Mesendoderm (in vitro differentiated cells): ENCODE measurements around the gene HYKK.

Experiments
- DNase-seq: peaks from one replicate; pipeline ENCODE4 v3.0.0; 2013
- H2AK5ac ChIP-seq: 2 replicates; pipeline ENCODE4 v1.6.1; 2013; ENCODE audit warnings: low read length, inconsistent platforms
- H2BK120ac ChIP-seq: 2 replicates; pipeline ENCODE4 v1.6.1; 2013; ENCODE audit warnings: low read depth, mild to moderate bottlenecking, low read length, moderate library complexity, mixed read lengths
- H2BK15ac ChIP-seq: replicated peaks from 2 replicates; pipeline ENCODE4 v1.6.1; 2013; ENCODE audit warnings: low read depth, mild to moderate bottlenecking, moderate library complexity
- H2BK5ac ChIP-seq: 2 replicates; pipeline ENCODE4 v1.6.1; 2013; ENCODE audit warnings: low read length, inconsistent platforms
- H3K18ac ChIP-seq: 2 replicates; pipeline ENCODE4 v1.6.1; 2013; ENCODE audit warnings: mild to moderate bottlenecking, low read length, mixed read lengths
- H3K23ac ChIP-seq: one replicate; pipeline ENCODE4 v1.6.1; 2013; ENCODE audit warnings: low read length
- H3K27ac ChIP-seq: 2 replicates; pipeline ENCODE4 v1.5.1; 2013; ENCODE audit warnings: low read depth, mild to moderate bottlenecking, inconsistent platforms, low read length, moderate library complexity
- H3K27me3 ChIP-seq: 2 replicates; pipeline ENCODE4 v1.6.1; 2013; ENCODE audit warnings: low read length, control low read depth, mild to moderate bottlenecking, inconsistent platforms; ENCODE audit not compliant: insufficient read depth, poor library complexity
- H3K36me3 ChIP-seq: 2 replicates; pipeline ENCODE4 v1.6.1; 2013; ENCODE audit warnings: low read length, inconsistent platforms; ENCODE audit not compliant: control insufficient read depth, insufficient read depth
- H3K4ac ChIP-seq: one replicate; pipeline ENCODE4 v1.6.1; 2013; ENCODE audit warnings: low read depth, mild to moderate bottlenecking, low read length, moderate library complexity
- H3K4me1 ChIP-seq: 2 replicates; pipeline ENCODE4 v1.6.1; 2013; ENCODE audit warnings: low read depth, low read length, inconsistent platforms; ENCODE audit not compliant: control insufficient read depth
- H3K4me2 ChIP-seq: 2 replicates; pipeline ENCODE4 v1.6.1; 2013; ENCODE audit warnings: low read length
- H3K4me3 ChIP-seq: 2 replicates; pipeline ENCODE4 v1.5.1; 2013; ENCODE audit warnings: mild to moderate bottlenecking, low read length
- H3K56ac ChIP-seq: one replicate; pipeline ENCODE4 v1.6.1; 2013; ENCODE audit warnings: low read length
- H3K79me1 ChIP-seq: 2 replicates; pipeline ENCODE4 v1.6.1; 2013; ENCODE audit warnings: low read length, inconsistent platforms
- H3K79me2 ChIP-seq: 2 replicates; pipeline ENCODE4 v1.6.1; 2013; ENCODE audit warnings: mild to moderate bottlenecking, low read length; ENCODE audit not compliant: control insufficient read depth, insufficient read depth
- H3K9ac ChIP-seq: 2 replicates; pipeline ENCODE4 v1.6.1; 2013; ENCODE audit warnings: low read length, inconsistent platforms
- H4K5ac ChIP-seq: one replicate; pipeline ENCODE4 v1.6.1; 2013; ENCODE audit warnings: low read length
- H4K8ac ChIP-seq: one replicate; pipeline ENCODE4 v1.6.1; 2013; ENCODE audit warnings: low read depth, mild to moderate bottlenecking, control low read depth, low read length, moderate library complexity
- WGBS: extraction: QIAGEN DNeasy Blood & Tissue Kit; methylation state at CpG from one replicate; pipeline ENCODE4 v1.1.7; 2013; ENCODE audit warnings: low lambda C conversion rate, missing lambda C conversion rate; ENCODE audit not compliant: insufficient coverage; ENCODE audit errors: extremely low coverage; 5-methylcytosine and 5-hydroxymethylcytosine counted together

HYKK gene

DNA sequence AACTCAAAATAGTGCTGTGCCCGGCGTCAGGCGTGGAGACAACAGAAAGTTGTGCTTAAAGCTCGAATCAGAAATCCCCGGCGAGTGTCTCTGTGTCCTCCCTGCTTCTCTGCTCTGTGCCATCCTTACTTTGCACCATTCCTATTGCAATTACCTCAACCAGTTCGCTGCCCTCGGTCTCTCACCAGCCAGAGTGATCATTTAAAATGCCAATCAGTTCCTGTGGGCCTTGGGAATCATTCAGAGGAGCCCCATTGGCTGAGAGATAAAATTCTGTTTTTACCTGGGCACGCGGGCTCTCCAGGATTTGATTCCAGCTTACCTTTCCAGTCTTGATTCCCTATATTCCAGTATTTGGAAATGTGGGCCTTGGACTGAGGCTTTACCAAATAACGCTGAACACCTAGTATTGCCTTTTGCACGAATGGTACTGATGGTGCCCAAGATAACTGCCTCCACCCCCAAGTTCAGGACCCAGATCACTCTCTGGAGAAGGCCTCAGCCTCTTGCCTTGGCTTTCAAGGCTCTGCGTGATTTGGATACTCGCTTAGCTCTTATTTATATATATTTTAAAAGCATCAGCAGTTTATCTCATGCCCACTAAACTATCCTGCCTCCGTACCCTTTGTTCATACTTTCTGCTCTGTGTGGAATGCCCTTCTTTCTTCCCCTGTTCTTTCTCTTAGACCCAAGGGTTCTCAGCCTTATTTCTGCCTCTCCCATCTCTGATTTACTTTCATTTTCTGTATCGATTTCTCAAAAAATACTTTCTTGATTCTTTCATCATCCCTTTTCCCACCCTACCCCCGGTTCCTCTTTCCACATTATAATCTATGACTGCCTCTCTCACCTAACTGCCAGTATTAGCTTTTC, 33.7 kb downstream of the HYKK start:
- WGBS = no CpG with 5 or more reads among the region's 17 CpGs
- Histone ChIP-seq H3K4me2 (peak overlapping the region; percentile 97), H2AK5ac (peak overlapping the region; percentile 37), H3K23ac (no peak overlapping the region), H3K27ac (peak overlapping the region; percentile 91), H2BK15ac (no peak overlapping the region), H3K79me2 (peaks cover 17% of the 10 kb centered on the region), H4K8ac (no peak overlapping the region), H3K79me1 (peaks cover 15% of the 10 kb centered on the region), H3K4ac (peak overlapping the region; percentile 38), H2BK5ac (no peak overlapping the region), H3K56ac (peak overlapping the region; percentile 97), H2BK120ac (no peak overlapping the region), H3K18ac (peak overlapping the region; percentile 57), H3K4me3 (peak overlapping the region; percentile 96), H3K4me1 (peaks cover 2% of the 10 kb centered on the region), H3K9ac (peak overlapping the region; percentile 95), H3K36me3 (no peaks in the 10 kb centered on the region), H3K27me3 (no peaks in the 10 kb centered on the region), H4K5ac (no peak overlapping the region)
- peak; percentile 47 for DNase-seq

DNA sequence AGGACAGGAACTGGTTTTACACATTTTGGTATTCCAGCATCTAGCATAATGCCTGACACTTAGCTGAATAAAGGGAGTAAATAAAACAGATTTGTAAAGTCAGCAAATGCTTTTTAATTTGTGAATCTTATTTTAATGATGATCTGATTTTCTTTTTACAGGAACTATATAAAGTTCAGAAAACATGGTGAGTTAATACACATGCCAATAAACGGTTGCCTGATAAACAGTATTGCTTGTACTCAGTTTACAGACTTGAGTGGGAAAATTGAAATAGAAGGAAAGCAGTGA, 34.3 kb downstream of the HYKK start:
- Histone ChIP-seq H3K18ac (no peak overlapping the region), H3K9ac (peak overlapping the region; percentile 95), H4K5ac (no peak overlapping the region), H3K23ac (no peak overlapping the region), H3K27me3 (no peaks in the 10 kb centered on the region), H4K8ac (no peak overlapping the region), H3K4me1 (peaks cover 2% of the 10 kb centered on the region), H3K27ac (no peak overlapping the region), H3K79me2 (peaks cover 17% of the 10 kb centered on the region), H3K79me1 (peaks cover 15% of the 10 kb centered on the region), H2BK15ac (no peak overlapping the region), H3K4me3 (no peak overlapping the region), H2BK120ac (no peak overlapping the region), H3K4ac (no peak overlapping the region), H3K4me2 (peak overlapping the region; percentile 97), H2AK5ac (no peak overlapping the region), H2BK5ac (no peak overlapping the region), H3K56ac (peak overlapping the region; percentile 97), H3K36me3 (no peaks in the 10 kb centered on the region)
- no peak for DNase-seq
- no CpG with 5 or more reads among the region's 1 CpG for WGBS

DNA sequence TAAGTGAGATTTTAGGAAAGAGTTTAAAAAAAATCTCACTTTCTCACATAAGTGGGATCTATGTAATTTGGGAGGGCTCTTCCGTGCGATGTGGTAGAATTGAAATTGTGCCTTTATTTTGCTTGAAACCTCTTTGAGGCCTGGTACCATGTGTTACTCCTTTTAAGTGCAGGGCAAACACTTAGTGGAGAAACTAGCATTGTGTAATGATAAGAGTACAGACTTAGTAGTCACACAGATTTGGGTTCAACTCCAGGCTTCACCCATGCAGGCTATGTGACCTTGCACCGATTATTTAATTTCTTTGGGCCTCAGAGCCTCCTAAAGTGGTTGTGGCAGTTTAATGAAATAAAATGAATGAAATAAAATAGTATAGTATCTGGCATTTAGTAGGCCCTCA, 35.3 kb downstream of the HYKK start:
- Histone ChIP-seq H2AK5ac (no peak overlapping the region), H3K79me2 (peaks cover 17% of the 10 kb centered on the region), H3K18ac (no peak overlapping the region), H3K79me1 (peaks cover 15% of the 10 kb centered on the region), H2BK5ac (no peak overlapping the region), H3K23ac (no peak overlapping the region), H3K4ac (no peak overlapping the region), H3K9ac (no peak overlapping the region), H3K4me2 (no peak overlapping the region), H3K4me3 (no peak overlapping the region), H2BK120ac (no peak overlapping the region), H3K27ac (no peak overlapping the region), H3K56ac (no peak overlapping the region), H3K4me1 (peaks cover 2% of the 10 kb centered on the region), H3K36me3 (no peaks in the 10 kb centered on the region), H2BK15ac (no peak overlapping the region), H4K5ac (no peak overlapping the region), H3K27me3 (no peaks in the 10 kb centered on the region), H4K8ac (no peak overlapping the region)
- DNase-seq = no peak
- WGBS = no CpG with 5 or more reads among the region's 3 CpGs

DNA sequence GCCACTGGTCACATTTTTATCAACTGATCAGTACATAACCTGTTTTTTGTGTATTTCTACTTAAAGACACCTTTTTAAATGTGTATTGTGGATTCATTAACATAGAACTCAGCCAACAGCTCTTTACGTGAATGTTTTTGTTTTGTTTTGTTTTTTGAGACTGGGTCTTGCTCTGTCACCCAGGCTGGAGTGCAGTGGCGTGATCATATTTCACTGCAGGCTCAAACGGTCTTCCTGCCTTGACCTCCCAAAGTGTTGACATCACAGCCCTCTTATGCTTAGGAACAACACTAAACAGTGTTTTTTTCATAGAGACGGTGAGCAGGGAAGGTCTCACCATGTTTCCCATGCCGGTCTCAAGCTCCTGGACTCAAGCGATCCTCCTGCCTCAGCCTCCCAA, 42.8 kb downstream of the HYKK start:
- Histone ChIP-seq H2AK5ac (no peak overlapping the region), H3K36me3 (peaks cover 6% of the 10 kb centered on the region), H3K4ac (no peak overlapping the region), H3K9ac (no peak overlapping the region), H3K18ac (no peak overlapping the region), H3K4me3 (no peak overlapping the region), H2BK120ac (no peak overlapping the region), H3K79me2 (no peaks in the 10 kb centered on the region), H3K4me1 (no peaks in the 10 kb centered on the region), H3K27me3 (no peaks in the 10 kb centered on the region), H3K79me1 (no peaks in the 10 kb centered on the region), H3K27ac (no peak overlapping the region), H4K5ac (no peak overlapping the region), H4K8ac (no peak overlapping the region), H3K56ac (no peak overlapping the region), H2BK15ac (no peak overlapping the region), H3K23ac (no peak overlapping the region), H3K4me2 (no peak overlapping the region), H2BK5ac (no peak overlapping the region)
- DNase-seq = peak; percentile 31
- WGBS = no CpG with 5 or more reads among the region's 6 CpGs

DNA sequence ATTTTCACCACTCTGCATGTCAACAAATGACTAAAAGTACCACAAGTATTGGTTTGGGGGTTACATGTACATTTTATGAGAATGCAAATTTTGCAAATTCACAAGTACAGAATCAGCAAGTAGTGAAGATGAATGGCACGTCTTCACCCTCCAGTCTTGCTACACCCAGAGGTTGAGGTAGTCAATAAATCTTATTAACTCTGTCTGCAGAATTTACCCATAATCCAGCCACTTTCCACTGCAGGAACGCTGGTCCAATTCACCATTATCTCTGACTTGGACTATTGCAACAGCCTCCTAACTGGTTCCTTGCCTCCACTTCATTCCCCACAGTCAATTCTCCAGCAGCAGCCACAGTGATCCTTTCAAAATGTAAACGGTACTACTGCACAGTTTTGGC, 43.4 kb downstream of the HYKK start:
- H4K8ac ChIP-seq = no peak overlapping the region
- H4K5ac ChIP-seq = no peak overlapping the region
- H3K27me3 ChIP-seq = no peaks in the 10 kb centered on the region
- H3K23ac ChIP-seq = no peak overlapping the region
- no CpG with 5 or more reads among the region's 3 CpGs for WGBS
- no peak overlapping the region for H2AK5ac ChIP-seq
- no peak overlapping the region for H2BK15ac ChIP-seq
- no peak overlapping the region for H2BK5ac ChIP-seq
- H3K79me1 ChIP-seq = no peaks in the 10 kb centered on the region
- H3K18ac ChIP-seq = no peak overlapping the region
- H3K36me3 ChIP-seq = peaks cover 6% of the 10 kb centered on the region
- no peak overlapping the region for H2BK120ac ChIP-seq
- H3K27ac ChIP-seq = no peak overlapping the region
- H3K4me2 ChIP-seq = no peak overlapping the region
- H3K56ac ChIP-seq = no peak overlapping the region
- no peak overlapping the region for H3K4me3 ChIP-seq
- DNase-seq = no peak
- H3K9ac ChIP-seq = no peak overlapping the region
- no peaks in the 10 kb centered on the region for H3K4me1 ChIP-seq
- H3K4ac ChIP-seq = no peak overlapping the region
- H3K79me2 ChIP-seq = no peaks in the 10 kb centered on the region

DNA sequence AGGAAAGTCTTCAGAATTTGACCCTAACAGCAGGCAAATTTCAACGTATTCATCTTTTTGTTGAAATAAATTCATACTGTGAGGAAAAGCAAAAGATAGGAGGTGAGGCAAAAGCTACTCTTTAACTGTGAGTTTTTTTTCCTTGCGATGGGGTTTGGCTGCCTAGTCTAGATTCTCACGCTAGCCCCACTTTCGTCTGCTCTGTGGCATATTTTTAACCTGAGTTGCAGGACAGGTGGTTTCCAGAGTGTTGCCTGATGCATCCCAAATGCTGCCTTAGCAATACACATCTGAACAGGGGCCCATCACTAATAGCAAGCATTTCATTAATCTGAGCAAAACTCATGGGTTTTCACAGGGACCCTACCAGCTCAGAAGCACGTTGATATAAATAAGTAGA, 44.5 kb downstream of the HYKK start:
- Histone ChIP-seq H3K27ac (no peak overlapping the region), H3K36me3 (peaks cover 6% of the 10 kb centered on the region), H3K4me1 (no peaks in the 10 kb centered on the region), H3K4me2 (no peak overlapping the region), H3K23ac (no peak overlapping the region), H2BK15ac (no peak overlapping the region), H4K8ac (no peak overlapping the region), H3K9ac (no peak overlapping the region), H4K5ac (no peak overlapping the region), H3K18ac (no peak overlapping the region), H3K4ac (no peak overlapping the region), H3K79me1 (no peaks in the 10 kb centered on the region), H3K79me2 (no peaks in the 10 kb centered on the region), H3K56ac (no peak overlapping the region), H3K4me3 (no peak overlapping the region), H2BK5ac (no peak overlapping the region), H2AK5ac (no peak overlapping the region), H2BK120ac (no peak overlapping the region), H3K27me3 (no peaks in the 10 kb centered on the region)
- no peak for DNase-seq
- WGBS = no CpG with 5 or more reads among the region's 5 CpGs
